Measurements from ENCODE around the gene MSI2.

- TF ChIP-seq POLR2A (IDR thresholded peaks at IDR 0.05; ENCODE audit: low read depth, low read length) (no peak), TAF1 (IDR thresholded peaks at IDR 0.05; ENCODE audit: borderline replicate concordance, low read depth, low read length) (no peak)
Observed at GRCh38 chr17:57502022-57502421, 245.7 kb downstream of the MSI2 start.
